ENCODE data around the gene PTPRK. TPM values are rescaled to one million over a fixed set of nuclear protein-coding genes. Genes with fewer than 3 reads are reported as not detected.

PTPRK gene
- total RNA-seq, 4 donors from 2014 or later, result 7.3 to 22.9 (median 13.0) TPM

DNA sequence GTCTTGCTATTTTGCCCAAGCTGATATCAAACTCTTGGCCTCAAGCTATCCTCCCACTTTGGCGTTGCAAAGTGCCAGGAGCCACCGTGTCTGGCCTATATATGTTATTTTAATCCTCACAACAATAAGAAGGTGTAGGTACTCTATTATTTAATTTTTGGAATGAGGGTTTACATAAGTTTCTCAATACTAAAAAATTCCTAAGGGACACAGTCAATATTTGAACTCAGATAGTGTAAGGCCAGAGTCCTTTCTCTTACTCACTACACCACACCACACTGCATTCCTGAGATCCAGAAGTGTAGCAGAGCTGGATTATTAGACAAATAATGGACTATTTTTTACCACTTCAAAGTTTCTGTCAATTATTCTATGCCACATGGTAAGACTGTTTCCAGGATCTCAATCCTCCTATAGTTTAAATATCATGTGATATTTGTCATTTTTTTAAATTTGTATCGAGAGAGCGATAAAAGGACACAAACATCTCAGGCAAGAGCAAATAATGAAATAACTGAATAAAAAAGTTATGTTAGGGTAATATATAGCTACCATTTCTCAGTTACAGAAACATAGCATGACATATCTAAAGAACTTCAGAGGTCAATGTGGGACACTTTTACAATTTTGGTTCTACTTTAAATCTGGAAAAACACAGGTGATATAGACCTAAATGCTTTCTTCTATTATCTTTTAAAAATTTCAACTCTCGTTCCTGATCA lies 457.4 kb downstream of the PTPRK start:
- in situ Hi-C loops (cut with MboI; ENCODE audit: low sequenced_read_pairs in 4 of 4), result no loop called here
- H3K4me3 ChIP-seq, result no peak overlapping the region
- no peak for ATAC-seq
- no peaks in the 10 kb centered on the region for H3K4me1 ChIP-seq
- no peak for DNase-seq
- no peaks in the 10 kb centered on the region for H3K9me3 ChIP-seq
- H3K36me3 ChIP-seq, result peaks cover 0 to 8% of the 10 kb centered on the region in 2 donors
- H3K27ac ChIP-seq, result no peak overlapping the region
- TF ChIP-seq, protein P1, sequence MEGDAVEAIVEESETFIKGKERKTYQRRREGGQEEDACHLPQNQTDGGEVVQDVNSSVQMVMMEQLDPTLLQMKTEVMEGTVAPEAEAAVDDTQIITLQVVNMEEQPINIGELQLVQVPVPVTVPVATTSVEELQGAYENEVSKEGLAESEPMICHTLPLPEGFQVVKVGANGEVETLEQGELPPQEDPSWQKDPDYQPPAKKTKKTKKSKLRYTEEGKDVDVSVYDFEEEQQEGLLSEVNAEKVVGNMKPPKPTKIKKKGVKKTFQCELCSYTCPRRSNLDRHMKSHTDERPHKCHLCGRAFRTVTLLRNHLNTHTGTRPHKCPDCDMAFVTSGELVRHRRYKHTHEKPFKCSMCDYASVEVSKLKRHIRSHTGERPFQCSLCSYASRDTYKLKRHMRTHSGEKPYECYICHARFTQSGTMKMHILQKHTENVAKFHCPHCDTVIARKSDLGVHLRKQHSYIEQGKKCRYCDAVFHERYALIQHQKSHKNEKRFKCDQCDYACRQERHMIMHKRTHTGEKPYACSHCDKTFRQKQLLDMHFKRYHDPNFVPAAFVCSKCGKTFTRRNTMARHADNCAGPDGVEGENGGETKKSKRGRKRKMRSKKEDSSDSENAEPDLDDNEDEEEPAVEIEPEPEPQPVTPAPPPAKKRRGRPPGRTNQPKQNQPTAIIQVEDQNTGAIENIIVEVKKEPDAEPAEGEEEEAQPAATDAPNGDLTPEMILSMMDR (IDR thresholded peaks at IDR 0.05 in 4 of 5, conservative IDR thresholded peaks at IDR 0.05 in 1 of 5), result no peak
- no peak for TF ChIP-seq POLR2A (IDR thresholded peaks at IDR 0.05)
- intact Hi-C loops (cut with DNase I; ENCODE audit: low total_unique reads), result no loop called here
- no peaks in the 10 kb centered on the region for H3K27me3 ChIP-seq

GRCh38 chr6:128057946-128058345 lies 462.5 kb downstream of the PTPRK start:
- Histone ChIP-seq H3K27ac (no peak overlapping the region), H3K4me1 (no peaks in the 10 kb centered on the region), H3K4me3 (no peak overlapping the region), H3K9me3 (no peaks in the 10 kb centered on the region), H3K27me3 (no peaks in the 10 kb centered on the region), H3K36me3 (peaks cover 0 to 14% of the 10 kb centered on the region in 2 donors)
- DNase-seq, result no peak
- in situ Hi-C loops (cut with MboI; ENCODE audit: low sequenced_read_pairs in 4 of 4) (no loop called here), intact Hi-C loops (cut with DNase I; ENCODE audit: low total_unique reads) (no loop called here)
- ATAC-seq, result no peak
- TF ChIP-seq, protein P1 (IDR thresholded peaks at IDR 0.05 in 4 of 5, conservative IDR thresholded peaks at IDR 0.05 in 1 of 5), result no peak
- no peak for TF ChIP-seq POLR2A (IDR thresholded peaks at IDR 0.05)

DNA sequence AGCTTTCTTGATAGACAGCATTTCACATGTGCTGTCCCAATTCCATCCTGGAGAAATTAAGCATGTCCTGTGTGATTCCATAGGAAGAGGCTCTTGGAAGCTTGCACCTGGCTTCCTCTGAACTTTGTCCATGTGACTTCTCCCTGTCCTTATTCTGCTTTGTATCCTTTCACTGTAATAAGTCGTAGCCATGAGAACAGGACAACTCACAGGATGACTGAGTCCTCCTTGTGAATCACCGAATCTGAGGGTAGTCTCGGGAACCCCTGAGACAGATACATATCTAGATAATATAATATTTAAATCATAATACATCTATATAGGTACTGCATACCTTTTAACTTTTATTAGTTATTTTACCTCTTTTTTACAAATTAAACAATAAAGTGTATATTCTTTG lies 462.9 kb downstream of the PTPRK start:
- ATAC-seq, result no peak
- DNase-seq, result no peak
- no peaks in the 10 kb centered on the region for H3K4me1 ChIP-seq
- H3K9me3 ChIP-seq, result no peaks in the 10 kb centered on the region
- no peak overlapping the region for H3K27ac ChIP-seq
- intact Hi-C loops (cut with DNase I; ENCODE audit: low total_unique reads) (no loop called here), in situ Hi-C loops (cut with MboI; ENCODE audit: low sequenced_read_pairs in 4 of 4) (no loop called here)
- peaks cover 0 to 14% of the 10 kb centered on the region in 2 donors for H3K36me3 ChIP-seq
- H3K27me3 ChIP-seq, result no peaks in the 10 kb centered on the region
- H3K4me3 ChIP-seq, result no peak overlapping the region
- no peak for TF ChIP-seq POLR2A (IDR thresholded peaks at IDR 0.05)
- TF ChIP-seq, protein P1 (IDR thresholded peaks at IDR 0.05 in 4 of 5, conservative IDR thresholded peaks at IDR 0.05 in 1 of 5), result no peak

DNA sequence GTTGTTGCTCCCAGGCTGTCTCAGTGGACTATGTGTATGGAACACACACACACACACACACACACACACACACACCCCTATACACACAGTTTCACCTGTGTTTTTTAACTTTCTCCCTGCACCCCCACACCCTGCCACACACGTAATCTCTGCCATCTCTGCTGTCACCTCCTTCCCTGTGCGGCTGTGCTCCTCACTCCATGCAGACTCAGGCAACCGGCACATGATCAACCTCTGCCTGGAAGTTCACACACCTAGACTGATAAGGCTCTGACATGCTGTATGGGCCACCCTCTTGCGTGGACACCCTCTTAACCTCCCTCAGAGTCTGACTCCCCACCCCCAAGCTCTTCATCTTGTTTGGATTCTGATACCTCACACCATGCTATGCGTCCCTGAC lies 467.3 kb downstream of the PTPRK start:
- Histone ChIP-seq H3K4me1 (no peaks in the 10 kb centered on the region), H3K4me3 (no peak overlapping the region), H3K27ac (no peak overlapping the region), H3K27me3 (no peaks in the 10 kb centered on the region), H3K36me3 (peaks cover 0 to 6% of the 10 kb centered on the region in 2 donors), H3K9me3 (peaks cover 0 to 2% (median 0%) of the 10 kb centered on the region in 3 donors)
- DNase-seq, result no peak
- no peak for TF ChIP-seq POLR2A (IDR thresholded peaks at IDR 0.05)
- TF ChIP-seq, protein P1 (IDR thresholded peaks at IDR 0.05 in 4 of 5, conservative IDR thresholded peaks at IDR 0.05 in 1 of 5), result no peak
- in situ Hi-C loops (cut with MboI; ENCODE audit: low sequenced_read_pairs in 4 of 4) (no loop called here), intact Hi-C loops (cut with DNase I; ENCODE audit: low total_unique reads) (no loop called here)
- no peak for ATAC-seq
